HepG2 (cell line): ENCODE results near the gene TBCD. TPM values are rescaled to one million over a fixed set of nuclear protein-coding genes. Genes with fewer than 3 reads are reported as not detected.

ENCODE experiments used
- CENPT ChIP-seq: sonication (generic); formaldehyde crosslinking; IDR thresholded peaks from 2 replicates; pipeline ENCODE4 v1.8.0; 2022; ENCODE audit warnings: low read depth, mild to moderate bottlenecking, moderate library complexity, missing genetic modification reagents
- DR1 ChIP-seq: sonication (generic); formaldehyde crosslinking; IDR thresholded peaks from 2 replicates; pipeline ENCODE4 v1.8.0; 2021; ENCODE audit warnings: mild to moderate bottlenecking, missing genetic modification reagents, inconsistent platforms
- KDM2A ChIP-seq: sonication (generic); formaldehyde crosslinking; IDR thresholded peaks from 2 replicates; pipeline ENCODE4 v1.4.0; 2020; ENCODE audit warnings: low read depth, missing genetic modification reagents, borderline replicate concordance
- KDM4B ChIP-seq: sonication (generic); formaldehyde crosslinking; IDR thresholded peaks from 2 replicates; pipeline ENCODE4 v1.4.0; 2020; ENCODE audit warnings: missing genetic modification reagents
- PHF5A ChIP-seq: IDR thresholded peaks from one replicate; pipeline ENCODE4 v1.6.1; 2018; ENCODE audit warnings: low read depth, missing genetic modification reagents; ENCODE audit not compliant: unreplicated experiment
- PITX1 ChIP-seq: sonication (generic); formaldehyde crosslinking; IDR thresholded peaks from 2 replicates; pipeline ENCODE4 v1.5.1; 2020; ENCODE audit warnings: mild to moderate bottlenecking, missing genetic modification reagents
- ZNF101 ChIP-seq: sonication (generic); formaldehyde crosslinking; IDR thresholded peaks from 2 replicates; pipeline ENCODE4 v1.4.0; 2020; ENCODE audit warnings: mild to moderate bottlenecking, low read depth, missing genetic modification reagents, borderline replicate concordance
- ZNF230 ChIP-seq: sonication (generic); formaldehyde crosslinking; IDR thresholded peaks from 2 replicates; pipeline ENCODE4 v1.4.0; 2020; ENCODE audit warnings: mild to moderate bottlenecking, missing genetic modification reagents
- ZNF256 ChIP-seq: sonication (generic); formaldehyde crosslinking; conservative IDR thresholded peaks from 2 replicates; pipeline ENCODE4 v1.4.0; 2020; ENCODE audit warnings: missing genetic modification reagents
- ZNF674 ChIP-seq: sonication (generic); formaldehyde crosslinking; IDR thresholded peaks from 2 replicates; pipeline ENCODE4 v1.5.0; 2020; ENCODE audit warnings: low read depth, mild to moderate bottlenecking, missing genetic modification reagents
- polyA plus RNA-seq, 8 experiments: library from polyadenylated mRNA; depleted of rRNA in 3 of 8; stranded (reverse) in 7 of 8; unstranded in 1 of 8; fragments of >200 nt; fragmentation: Illumina TruSeq in 4 of 8; extraction: Trizol in 4 of 8; gene quantifications; 2 replicates each; pipeline versions ENCODE4 v1.2.1 to v1.2.3, GENCODE V29; 2011 to 2016; ENCODE audit warnings: low read depth in 4 of 8, missing spikeins in 1 of 8, mixed read lengths in 1 of 8; ENCODE audit not compliant: insufficient read depth in 1 of 8
- total RNA-seq, 5 experiments: library from RNA; depleted of rRNA; stranded (reverse); fragments of >200 nt; fragmentation: Illumina TruSeq; extraction: Trizol; gene quantifications; 2 replicates each; pipeline ENCODE4 v1.2.3, GENCODE V29; 2016; ENCODE audit warnings: low read depth in 1 of 5
- TF ChIP-seq, protein P1 (sequence below): sonication (generic); formaldehyde crosslinking; IDR thresholded peaks from 2 replicates; pipeline ENCODE4 v1.8.1; 2022; ENCODE audit warnings: low read depth, mild to moderate bottlenecking, missing genetic modification reagents
- TF ChIP-seq, protein P2 (sequence below): sonication (generic); formaldehyde crosslinking; IDR thresholded peaks from 2 replicates; pipeline ENCODE4 v1.8.0; 2022; ENCODE audit warnings: low read depth, missing genetic modification reagents
- TF ChIP-seq, protein P3 (sequence below): sonication (generic); formaldehyde crosslinking; IDR thresholded peaks from 2 replicates; pipeline ENCODE4 v1.4.0; 2020; ENCODE audit warnings: missing genetic modification reagents
- TF ChIP-seq, protein P4 (sequence below): sonication (generic); formaldehyde crosslinking; IDR thresholded peaks from 2 replicates; pipeline ENCODE4 v1.8.0; 2022; ENCODE audit warnings: mild to moderate bottlenecking, missing genetic modification reagents, moderate library complexity
- TF ChIP-seq, protein P5 (sequence below): sonication (generic); formaldehyde crosslinking; IDR thresholded peaks from 2 replicates; pipeline ENCODE4 v1.5.1; 2020; ENCODE audit warnings: missing genetic modification reagents, mild to moderate bottlenecking, borderline replicate concordance
- TF ChIP-seq, protein P6 (sequence below): sonication (generic); formaldehyde crosslinking; IDR thresholded peaks from 2 replicates; pipeline ENCODE4 v1.8.1; 2023; ENCODE audit warnings: mild to moderate bottlenecking, moderate library complexity, missing genetic modification reagents

TBCD gene
- total and polyA plus RNA-seq, 2 of the 13 experiments (the other 11 are each of a cell fraction or from before 2014, with no cell fraction given), result 33.9 to 54.8 TPM

DNA sequence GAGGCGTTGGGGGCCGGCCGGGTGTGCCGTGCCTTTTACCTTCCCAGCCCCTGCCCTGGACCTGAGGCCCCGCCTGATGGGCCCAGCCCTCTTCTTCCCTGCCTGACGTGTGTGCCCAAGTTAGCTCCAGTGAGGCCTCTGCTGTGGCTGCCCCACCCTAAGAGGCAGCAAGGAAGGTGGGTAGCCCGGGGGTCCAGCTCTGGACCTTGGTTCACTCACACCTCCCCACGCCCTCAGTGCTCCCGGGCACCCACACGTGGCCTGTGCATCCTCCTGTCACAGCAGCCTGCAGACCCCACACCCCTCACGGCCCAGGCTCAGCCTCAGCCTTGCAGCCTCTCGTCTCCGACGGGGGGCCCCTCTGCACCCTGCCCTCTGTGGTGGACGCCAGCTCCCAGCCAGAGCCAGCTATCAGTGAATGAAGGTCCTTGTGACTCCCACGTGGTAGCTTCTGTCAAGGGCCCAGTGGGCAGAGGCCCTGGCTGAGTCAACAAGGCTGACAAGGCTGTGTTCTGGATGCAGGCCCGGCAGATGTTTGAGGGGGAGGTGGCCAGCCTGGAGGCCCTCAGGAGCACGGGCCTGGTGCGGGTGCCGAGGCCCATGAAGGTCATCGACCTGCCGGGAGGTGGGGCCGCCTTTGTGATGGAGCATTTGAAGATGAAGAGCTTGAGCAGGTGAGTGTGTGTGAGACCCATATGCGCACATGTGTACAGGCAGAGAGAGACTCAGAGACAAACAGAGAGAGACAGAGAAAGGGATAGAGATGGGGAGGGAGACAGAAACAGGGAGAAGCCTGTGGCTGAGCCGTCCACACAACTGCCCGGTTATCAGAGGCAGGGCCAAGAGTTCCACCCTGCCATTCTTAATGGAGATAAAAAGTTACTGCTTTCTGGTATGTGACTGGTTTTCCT is 13.6 kb upstream of the TBCD start (continued):
- TF ChIP-seq, protein P1, sequence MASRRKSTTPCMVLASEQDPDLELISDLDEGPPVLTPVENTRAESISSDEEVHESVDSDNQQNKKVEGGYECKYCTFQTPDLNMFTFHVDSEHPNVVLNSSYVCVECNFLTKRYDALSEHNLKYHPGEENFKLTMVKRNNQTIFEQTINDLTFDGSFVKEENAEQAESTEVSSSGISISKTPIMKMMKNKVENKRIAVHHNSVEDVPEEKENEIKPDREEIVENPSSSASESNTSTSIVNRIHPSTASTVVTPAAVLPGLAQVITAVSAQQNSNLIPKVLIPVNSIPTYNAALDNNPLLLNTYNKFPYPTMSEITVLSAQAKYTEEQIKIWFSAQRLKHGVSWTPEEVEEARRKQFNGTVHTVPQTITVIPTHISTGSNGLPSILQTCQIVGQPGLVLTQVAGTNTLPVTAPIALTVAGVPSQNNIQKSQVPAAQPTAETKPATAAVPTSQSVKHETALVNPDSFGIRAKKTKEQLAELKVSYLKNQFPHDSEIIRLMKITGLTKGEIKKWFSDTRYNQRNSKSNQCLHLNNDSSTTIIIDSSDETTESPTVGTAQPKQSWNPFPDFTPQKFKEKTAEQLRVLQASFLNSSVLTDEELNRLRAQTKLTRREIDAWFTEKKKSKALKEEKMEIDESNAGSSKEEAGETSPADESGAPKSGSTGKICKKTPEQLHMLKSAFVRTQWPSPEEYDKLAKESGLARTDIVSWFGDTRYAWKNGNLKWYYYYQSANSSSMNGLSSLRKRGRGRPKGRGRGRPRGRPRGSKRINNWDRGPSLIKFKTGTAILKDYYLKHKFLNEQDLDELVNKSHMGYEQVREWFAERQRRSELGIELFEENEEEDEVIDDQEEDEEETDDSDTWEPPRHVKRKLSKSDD, result peak; percentile 98
- peak; percentile 99 for TF ChIP-seq KDM4B
- TF ChIP-seq, protein P2, sequence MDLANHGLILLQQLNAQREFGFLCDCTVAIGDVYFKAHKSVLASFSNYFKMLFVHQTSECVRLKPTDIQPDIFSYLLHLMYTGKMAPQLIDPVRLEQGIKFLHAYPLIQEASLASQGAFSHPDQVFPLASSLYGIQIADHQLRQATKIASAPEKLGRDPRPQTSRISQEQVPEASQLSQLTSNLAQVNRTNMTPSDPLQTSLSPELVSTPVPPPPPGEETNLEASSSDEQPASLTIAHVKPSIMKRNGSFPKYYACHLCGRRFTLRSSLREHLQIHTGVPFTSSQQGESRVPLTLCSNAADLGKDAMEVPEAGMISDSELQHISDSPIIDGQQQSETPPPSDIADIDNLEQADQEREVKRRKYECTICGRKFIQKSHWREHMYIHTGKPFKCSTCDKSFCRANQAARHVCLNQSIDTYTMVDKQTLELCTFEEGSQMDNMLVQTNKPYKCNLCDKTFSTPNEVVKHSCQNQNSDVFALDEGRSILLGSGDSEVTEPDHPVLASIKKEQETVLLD (CRISPR knock-in tag), result peak; percentile 93
- peak; percentile 97 for TF ChIP-seq PITX1 (CRISPR knock-in tag)
- peak; percentile 92 for TF ChIP-seq DR1 (CRISPR knock-in tag)
- peak; percentile 90; the same call in 1 of the 2 replicates for TF ChIP-seq ZNF674 (CRISPR knock-in tag)
- TF ChIP-seq KDM2A (CRISPR knock-in tag), result peak; percentile 97
- TF ChIP-seq, protein P3, sequence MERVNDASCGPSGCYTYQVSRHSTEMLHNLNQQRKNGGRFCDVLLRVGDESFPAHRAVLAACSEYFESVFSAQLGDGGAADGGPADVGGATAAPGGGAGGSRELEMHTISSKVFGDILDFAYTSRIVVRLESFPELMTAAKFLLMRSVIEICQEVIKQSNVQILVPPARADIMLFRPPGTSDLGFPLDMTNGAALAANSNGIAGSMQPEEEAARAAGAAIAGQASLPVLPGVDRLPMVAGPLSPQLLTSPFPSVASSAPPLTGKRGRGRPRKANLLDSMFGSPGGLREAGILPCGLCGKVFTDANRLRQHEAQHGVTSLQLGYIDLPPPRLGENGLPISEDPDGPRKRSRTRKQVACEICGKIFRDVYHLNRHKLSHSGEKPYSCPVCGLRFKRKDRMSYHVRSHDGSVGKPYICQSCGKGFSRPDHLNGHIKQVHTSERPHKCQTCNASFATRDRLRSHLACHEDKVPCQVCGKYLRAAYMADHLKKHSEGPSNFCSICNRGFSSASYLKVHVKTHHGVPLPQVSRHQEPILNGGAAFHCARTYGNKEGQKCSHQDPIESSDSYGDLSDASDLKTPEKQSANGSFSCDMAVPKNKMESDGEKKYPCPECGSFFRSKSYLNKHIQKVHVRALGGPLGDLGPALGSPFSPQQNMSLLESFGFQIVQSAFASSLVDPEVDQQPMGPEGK (CRISPR knock-in tag), result peak; percentile 100
- TF ChIP-seq, protein P4, sequence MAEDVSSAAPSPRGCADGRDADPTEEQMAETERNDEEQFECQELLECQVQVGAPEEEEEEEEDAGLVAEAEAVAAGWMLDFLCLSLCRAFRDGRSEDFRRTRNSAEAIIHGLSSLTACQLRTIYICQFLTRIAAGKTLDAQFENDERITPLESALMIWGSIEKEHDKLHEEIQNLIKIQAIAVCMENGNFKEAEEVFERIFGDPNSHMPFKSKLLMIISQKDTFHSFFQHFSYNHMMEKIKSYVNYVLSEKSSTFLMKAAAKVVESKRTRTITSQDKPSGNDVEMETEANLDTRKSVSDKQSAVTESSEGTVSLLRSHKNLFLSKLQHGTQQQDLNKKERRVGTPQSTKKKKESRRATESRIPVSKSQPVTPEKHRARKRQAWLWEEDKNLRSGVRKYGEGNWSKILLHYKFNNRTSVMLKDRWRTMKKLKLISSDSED (CRISPR knock-in tag), result peak; percentile 93; the same call in 1 of the 2 replicates
- TF ChIP-seq, protein P5, sequence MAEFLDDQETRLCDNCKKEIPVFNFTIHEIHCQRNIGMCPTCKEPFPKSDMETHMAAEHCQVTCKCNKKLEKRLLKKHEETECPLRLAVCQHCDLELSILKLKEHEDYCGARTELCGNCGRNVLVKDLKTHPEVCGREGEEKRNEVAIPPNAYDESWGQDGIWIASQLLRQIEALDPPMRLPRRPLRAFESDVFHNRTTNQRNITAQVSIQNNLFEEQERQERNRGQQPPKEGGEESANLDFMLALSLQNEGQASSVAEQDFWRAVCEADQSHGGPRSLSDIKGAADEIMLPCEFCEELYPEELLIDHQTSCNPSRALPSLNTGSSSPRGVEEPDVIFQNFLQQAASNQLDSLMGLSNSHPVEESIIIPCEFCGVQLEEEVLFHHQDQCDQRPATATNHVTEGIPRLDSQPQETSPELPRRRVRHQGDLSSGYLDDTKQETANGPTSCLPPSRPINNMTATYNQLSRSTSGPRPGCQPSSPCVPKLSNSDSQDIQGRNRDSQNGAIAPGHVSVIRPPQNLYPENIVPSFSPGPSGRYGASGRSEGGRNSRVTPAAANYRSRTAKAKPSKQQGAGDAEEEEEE (CRISPR knock-in tag), result peak; percentile 92; the same call in 1 of the 2 replicates
- TF ChIP-seq PHF5A (CRISPR knock-in tag), result peak; percentile 99
- TF ChIP-seq ZNF256 (CRISPR knock-in tag), result peak; percentile 99
- TF ChIP-seq ZNF230 (CRISPR knock-in tag), result peak; percentile 99
- TF ChIP-seq ZNF101 (CRISPR knock-in tag), result peak; percentile 98
- TF ChIP-seq, protein P6, sequence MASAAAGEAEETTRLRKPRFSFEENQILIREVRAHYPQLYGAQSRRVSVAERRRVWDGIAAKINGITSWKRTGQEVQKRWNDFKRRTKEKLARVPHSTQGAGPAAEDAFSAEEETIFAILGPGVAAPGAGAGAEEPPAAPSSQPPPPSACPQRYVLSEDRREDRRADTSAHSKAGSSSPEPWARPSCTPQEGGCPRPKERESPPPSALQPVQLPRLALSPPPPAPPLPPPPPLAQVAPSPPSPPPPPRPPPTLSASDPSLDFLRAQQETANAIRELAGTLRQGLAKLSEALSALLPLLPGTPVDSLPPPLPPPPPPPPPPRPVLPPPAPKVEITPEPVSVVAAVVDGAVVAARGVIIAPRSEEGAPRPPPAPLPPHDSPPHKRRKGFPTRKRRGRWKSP (CRISPR knock-in tag), result peak; percentile 99
- peak; percentile 98 for TF ChIP-seq CENPT (CRISPR knock-in tag)
